ENCODE measurements around the gene CNKSR3.

Gene CNKSR3

DNA sequence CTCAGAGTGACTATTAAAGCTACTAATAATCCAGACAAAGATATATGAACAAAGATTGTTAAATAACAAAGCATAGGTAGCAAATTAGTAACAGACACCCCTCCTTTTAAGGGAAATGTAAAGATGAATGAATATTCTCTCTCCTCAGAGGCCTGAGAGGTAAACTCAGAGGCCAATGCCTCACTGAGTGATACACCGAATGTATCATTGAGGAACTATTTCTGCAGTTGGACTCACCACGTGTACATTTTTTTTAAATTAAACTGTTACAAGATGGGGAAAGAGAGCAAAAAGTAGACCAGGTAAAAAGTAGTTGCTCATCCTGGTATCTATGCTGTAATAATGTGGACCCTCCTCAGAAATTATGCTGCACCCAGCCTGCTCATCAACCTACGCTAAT, 81.6 kb downstream of the CNKSR3 start:
- no peaks in the 10 kb centered on the region for H3K27me3 ChIP-seq (ENCODE audit: control insufficient read depth in 2 of 2, insufficient read depth in 2 of 2, low read length in 2 of 2)
- H3K9me3 ChIP-seq (ENCODE audit: control insufficient read depth in 2 of 2, low read length in 2 of 2) = no peaks in the 10 kb centered on the region
- no peaks in the 10 kb centered on the region for H3K4me1 ChIP-seq (ENCODE audit: control insufficient read depth in 2 of 2, insufficient read depth in 2 of 2, low read length in 2 of 2)
- no peak overlapping the region for H3K27ac ChIP-seq (ENCODE audit: low read depth in 2 of 2, low read length in 2 of 2)
- no peak overlapping the region for H3K9ac ChIP-seq (ENCODE audit: low read depth in 1 of 2, low read length in 2 of 2)
- H3K36me3 ChIP-seq (ENCODE audit: control insufficient read depth in 2 of 2, insufficient read depth in 2 of 2, low read length in 2 of 2) = peaks cover 6 to 18% of the 10 kb centered on the region in 2 donors
- no peak overlapping the region for H3K4me3 ChIP-seq (ENCODE audit: low read length in 2 of 2)

DNA sequence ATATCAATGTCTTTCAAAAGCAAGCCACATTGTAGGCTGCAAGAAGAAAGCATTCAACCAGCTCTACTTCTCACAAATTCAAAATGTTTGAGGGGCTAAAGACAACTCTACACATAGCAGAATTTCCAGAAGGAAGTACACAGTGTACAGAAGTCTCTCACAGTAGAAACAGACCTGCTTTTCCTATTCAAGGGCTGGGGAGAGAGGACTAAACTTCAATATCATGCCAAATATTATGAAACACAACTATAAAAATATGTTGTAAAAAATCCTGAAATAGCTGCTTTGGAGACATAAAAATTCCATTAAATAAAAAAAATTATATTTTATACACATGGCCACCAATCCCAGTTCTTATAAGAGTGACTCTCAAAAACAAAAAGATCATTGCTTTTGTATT, 83.0 kb downstream of the CNKSR3 start:
- H3K4me1 ChIP-seq (ENCODE audit: control insufficient read depth in 2 of 2, insufficient read depth in 2 of 2, low read length in 2 of 2) = no peaks in the 10 kb centered on the region
- no peak overlapping the region for H3K27ac ChIP-seq (ENCODE audit: low read depth in 2 of 2, low read length in 2 of 2)
- H3K27me3 ChIP-seq (ENCODE audit: control insufficient read depth in 2 of 2, insufficient read depth in 2 of 2, low read length in 2 of 2) = no peaks in the 10 kb centered on the region
- H3K36me3 ChIP-seq (ENCODE audit: control insufficient read depth in 2 of 2, insufficient read depth in 2 of 2, low read length in 2 of 2) = peaks cover 12 to 16% of the 10 kb centered on the region in 2 donors
- no peak overlapping the region for H3K9ac ChIP-seq (ENCODE audit: low read depth in 1 of 2, low read length in 2 of 2)
- H3K9me3 ChIP-seq (ENCODE audit: control insufficient read depth in 2 of 2, low read length in 2 of 2) = no peaks in the 10 kb centered on the region
- no peak overlapping the region for H3K4me3 ChIP-seq (ENCODE audit: low read length in 2 of 2)

DNA sequence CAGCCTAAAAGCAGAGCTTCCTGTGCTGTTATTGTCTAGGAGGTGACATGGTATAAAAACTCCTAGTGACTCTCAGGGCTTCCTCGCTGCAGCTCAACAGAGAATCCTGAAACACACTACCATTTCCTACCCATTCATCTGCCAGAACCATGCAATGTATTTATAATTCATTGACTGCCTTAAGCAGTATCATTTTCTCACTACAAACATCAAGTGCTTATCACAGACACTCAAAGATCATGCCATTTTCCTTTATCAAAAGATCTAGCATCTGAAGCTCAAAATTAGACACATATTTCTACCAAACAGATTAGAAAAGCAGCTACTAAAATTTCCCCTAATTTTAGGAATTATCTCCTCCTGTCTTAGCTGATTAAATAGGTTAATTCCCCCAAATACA, 83.5 kb downstream of the CNKSR3 start:
- Histone ChIP-seq H3K4me3 (ENCODE audit: low read length in 2 of 2) (no peak overlapping the region), H3K36me3 (ENCODE audit: control insufficient read depth in 2 of 2, insufficient read depth in 2 of 2, low read length in 2 of 2) (peaks cover 12 to 16% of the 10 kb centered on the region in 2 donors), H3K9me3 (ENCODE audit: control insufficient read depth in 2 of 2, low read length in 2 of 2) (no peaks in the 10 kb centered on the region), H3K9ac (ENCODE audit: low read depth in 1 of 2, low read length in 2 of 2) (no peak overlapping the region), H3K4me1 (ENCODE audit: control insufficient read depth in 2 of 2, insufficient read depth in 2 of 2, low read length in 2 of 2) (no peaks in the 10 kb centered on the region), H3K27ac (ENCODE audit: low read depth in 2 of 2, low read length in 2 of 2) (no peak overlapping the region), H3K27me3 (ENCODE audit: control insufficient read depth in 2 of 2, insufficient read depth in 2 of 2, low read length in 2 of 2) (no peaks in the 10 kb centered on the region)

DNA sequence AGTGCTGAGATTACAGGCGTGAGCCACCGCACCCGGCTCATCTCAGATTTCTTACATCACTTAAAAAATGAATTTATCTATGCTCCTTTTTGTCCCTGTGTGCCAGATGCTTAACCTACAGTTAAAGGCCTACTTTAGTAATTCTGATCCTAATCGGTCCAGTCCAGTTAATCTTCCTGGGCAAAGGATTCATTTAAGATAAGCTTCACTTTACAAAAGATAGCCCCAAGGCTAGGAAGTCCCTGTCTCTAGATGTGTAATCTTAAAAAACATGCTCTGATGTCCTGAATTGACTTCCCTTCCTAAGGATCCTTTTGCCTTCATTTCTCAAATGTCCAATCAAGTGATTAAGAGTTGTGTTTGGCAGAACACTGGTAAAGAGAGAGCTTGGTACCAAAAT, 85.5 kb downstream of the CNKSR3 start:
- H3K27me3 ChIP-seq (ENCODE audit: control insufficient read depth in 2 of 2, insufficient read depth in 2 of 2, low read length in 2 of 2) = no peaks in the 10 kb centered on the region
- peaks cover 17 to 19% of the 10 kb centered on the region in 2 donors for H3K36me3 ChIP-seq (ENCODE audit: control insufficient read depth in 2 of 2, insufficient read depth in 2 of 2, low read length in 2 of 2)
- H3K27ac ChIP-seq (ENCODE audit: low read depth in 2 of 2, low read length in 2 of 2) = no peak overlapping the region
- H3K4me3 ChIP-seq (ENCODE audit: low read length in 2 of 2) = no peak overlapping the region
- H3K9me3 ChIP-seq (ENCODE audit: control insufficient read depth in 2 of 2, low read length in 2 of 2) = no peaks in the 10 kb centered on the region
- H3K9ac ChIP-seq (ENCODE audit: low read depth in 1 of 2, low read length in 2 of 2) = no peak overlapping the region
- H3K4me1 ChIP-seq (ENCODE audit: control insufficient read depth in 2 of 2, insufficient read depth in 2 of 2, low read length in 2 of 2) = no peaks in the 10 kb centered on the region

DNA sequence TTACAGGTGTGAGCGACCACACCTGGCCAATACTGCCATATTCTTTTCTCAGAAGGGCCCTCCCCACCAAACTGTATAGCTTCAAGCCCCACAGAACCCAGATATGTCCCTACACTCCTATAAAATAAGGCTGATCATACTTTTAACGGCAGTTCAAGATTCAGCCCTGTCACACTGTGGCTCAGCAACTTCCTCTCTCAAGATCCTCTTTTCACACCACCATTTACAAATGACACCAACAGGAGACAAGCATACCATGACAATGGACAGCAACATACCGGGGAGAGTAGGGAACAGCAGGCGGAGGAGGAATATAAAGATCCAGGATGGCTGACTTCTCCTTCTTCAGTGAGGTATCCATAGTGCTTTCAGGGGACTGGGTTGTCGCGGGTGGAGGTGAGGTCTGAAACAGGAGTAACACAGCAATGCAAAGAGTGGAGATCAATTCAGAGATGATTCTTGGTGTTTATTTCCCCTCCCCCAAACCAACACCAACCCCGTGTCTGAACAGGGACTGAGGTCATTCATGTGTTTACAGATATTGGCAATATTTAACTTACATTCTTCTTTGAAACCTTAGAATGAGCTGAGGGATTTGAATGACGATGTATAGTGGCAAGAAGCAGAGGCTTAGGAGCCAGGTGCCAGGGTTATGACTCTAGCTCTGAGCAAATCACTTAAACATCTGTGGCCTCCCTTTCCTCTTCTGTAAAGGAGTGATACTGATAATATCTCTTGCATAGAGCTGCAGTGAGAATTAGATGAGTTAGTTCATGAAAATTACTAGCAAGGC, 96.3 kb downstream of the CNKSR3 start:
- Histone ChIP-seq H3K36me3 (ENCODE audit: control insufficient read depth in 2 of 2, insufficient read depth in 2 of 2, low read length in 2 of 2) (peaks cover 4 to 6% of the 10 kb centered on the region in 2 donors), H3K27ac (ENCODE audit: low read depth in 2 of 2, low read length in 2 of 2) (no peak overlapping the region)

DNA sequence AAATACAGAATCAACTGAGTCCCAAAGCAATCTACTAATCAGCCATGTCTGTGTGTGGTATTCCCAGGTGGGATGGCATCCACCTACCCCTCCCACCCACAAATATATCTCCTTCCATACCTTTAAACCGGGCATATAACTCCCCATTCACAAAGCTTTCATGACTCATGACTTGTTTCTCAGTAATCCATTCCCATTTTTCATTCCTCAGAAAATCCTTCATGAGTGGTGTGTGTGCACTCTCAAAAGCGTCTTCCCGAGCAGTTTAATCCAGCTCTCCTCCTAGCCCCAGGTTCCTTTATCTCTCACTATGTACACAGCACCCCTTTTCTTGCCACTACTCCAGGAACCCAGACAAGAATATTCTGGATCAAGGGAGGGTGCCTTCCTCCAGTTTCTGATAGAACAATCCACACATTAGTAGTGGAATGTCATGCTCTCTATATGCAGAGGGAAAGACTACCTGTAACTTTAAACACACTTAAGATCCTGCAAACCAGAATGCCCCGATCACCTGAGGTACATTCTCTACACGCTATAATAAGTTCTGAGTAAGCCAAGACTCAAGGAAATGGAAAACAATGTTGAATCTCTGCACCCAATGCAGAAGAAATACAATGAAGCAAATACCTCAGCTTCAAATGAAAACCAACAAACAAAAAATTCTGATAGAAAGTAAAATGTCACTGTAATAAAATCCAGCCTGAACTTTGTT, 98.2 kb downstream of the CNKSR3 start:
- no peaks in the 10 kb centered on the region for H3K27me3 ChIP-seq (ENCODE audit: control insufficient read depth in 2 of 2, insufficient read depth in 2 of 2, low read length in 2 of 2)
- no peak overlapping the region for H3K9ac ChIP-seq (ENCODE audit: low read depth in 1 of 2, low read length in 2 of 2)
- no peak overlapping the region for H3K27ac ChIP-seq (ENCODE audit: low read depth in 2 of 2, low read length in 2 of 2)
- no peak overlapping the region for H3K4me3 ChIP-seq (ENCODE audit: low read length in 2 of 2)
- peaks cover 0 to 6% of the 10 kb centered on the region in 2 donors for H3K36me3 ChIP-seq (ENCODE audit: control insufficient read depth in 2 of 2, insufficient read depth in 2 of 2, low read length in 2 of 2)
- peaks cover 0 to 5% of the 10 kb centered on the region in 2 donors for H3K4me1 ChIP-seq (ENCODE audit: control insufficient read depth in 2 of 2, insufficient read depth in 2 of 2, low read length in 2 of 2)
- H3K9me3 ChIP-seq (ENCODE audit: control insufficient read depth in 2 of 2, low read length in 2 of 2) = no peaks in the 10 kb centered on the region

More for the DNA sequence above, 96.3 kb downstream of the CNKSR3 start:
- no peaks in the 10 kb centered on the region for H3K9me3 ChIP-seq (ENCODE audit: control insufficient read depth in 2 of 2, low read length in 2 of 2)
- H3K9ac ChIP-seq (ENCODE audit: low read depth in 1 of 2, low read length in 2 of 2) = no peak overlapping the region
- peaks cover 0 to 5% of the 10 kb centered on the region in 2 donors for H3K4me1 ChIP-seq (ENCODE audit: control insufficient read depth in 2 of 2, insufficient read depth in 2 of 2, low read length in 2 of 2)
- no peak overlapping the region for H3K4me3 ChIP-seq (ENCODE audit: low read length in 2 of 2)
- no peaks in the 10 kb centered on the region for H3K27me3 ChIP-seq (ENCODE audit: control insufficient read depth in 2 of 2, insufficient read depth in 2 of 2, low read length in 2 of 2)

DNA sequence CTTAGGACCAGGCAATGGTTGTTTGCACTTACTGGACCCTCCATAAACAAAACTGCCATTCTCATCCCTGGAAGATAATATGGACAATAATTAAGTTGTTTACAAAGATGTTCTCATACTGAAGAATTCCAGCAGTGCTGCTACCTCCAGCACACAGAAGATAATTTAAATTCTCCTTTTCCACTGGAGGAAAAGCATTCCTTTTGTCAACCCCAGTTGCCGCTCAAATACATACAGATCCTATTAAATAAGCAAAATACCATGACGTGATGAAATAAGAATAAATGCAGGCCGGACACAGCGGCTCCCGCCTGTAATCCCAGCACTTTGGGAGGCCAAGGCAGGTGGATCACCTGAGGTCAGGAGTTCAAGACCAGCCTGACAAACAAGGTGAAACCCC, 99.4 kb downstream of the CNKSR3 start:
- H3K27ac ChIP-seq (ENCODE audit: low read depth in 2 of 2, low read length in 2 of 2) = peak overlapping the region; percentile 13 to 41
- H3K9ac ChIP-seq (ENCODE audit: low read depth in 1 of 2, low read length in 2 of 2) = no peak overlapping the region
- no peaks in the 10 kb centered on the region for H3K9me3 ChIP-seq (ENCODE audit: control insufficient read depth in 2 of 2, low read length in 2 of 2)
- peak overlapping the region in 1 of 2 donors; percentile 34 for H3K4me3 ChIP-seq (ENCODE audit: low read length in 2 of 2)
- H3K4me1 ChIP-seq (ENCODE audit: control insufficient read depth in 2 of 2, insufficient read depth in 2 of 2, low read length in 2 of 2) = peaks cover 0 to 5% of the 10 kb centered on the region in 2 donors
- H3K27me3 ChIP-seq (ENCODE audit: control insufficient read depth in 2 of 2, insufficient read depth in 2 of 2, low read length in 2 of 2) = no peaks in the 10 kb centered on the region
- peaks cover 3 to 13% of the 10 kb centered on the region in 2 donors for H3K36me3 ChIP-seq (ENCODE audit: control insufficient read depth in 2 of 2, insufficient read depth in 2 of 2, low read length in 2 of 2)

DNA sequence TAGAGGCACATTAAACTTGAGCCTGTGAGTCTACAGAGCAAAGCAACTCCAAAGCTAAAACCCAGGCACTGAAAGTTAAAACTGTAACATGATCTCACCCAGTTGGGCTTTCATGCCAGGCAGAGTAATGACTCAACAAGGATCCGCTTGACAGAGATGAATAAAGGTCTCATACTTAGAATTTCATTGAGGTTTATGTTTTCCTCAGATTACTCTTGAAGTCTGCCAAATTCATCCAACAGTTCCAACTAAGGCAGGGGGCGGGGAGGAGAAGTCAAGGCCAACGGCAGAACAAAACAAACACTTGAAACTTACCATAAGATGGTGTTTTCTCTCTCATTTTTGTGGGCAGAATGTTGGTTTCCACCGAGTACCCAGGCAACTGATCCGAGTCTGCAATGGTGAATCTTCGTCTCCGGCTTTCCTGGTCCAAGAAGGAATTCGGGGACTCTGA, 99.8 kb downstream of the CNKSR3 start:
- Histone ChIP-seq H3K27ac (ENCODE audit: low read depth in 2 of 2, low read length in 2 of 2) (peak overlapping the region; percentile 13 to 41), H3K36me3 (ENCODE audit: control insufficient read depth in 2 of 2, insufficient read depth in 2 of 2, low read length in 2 of 2) (peaks cover 3 to 13% of the 10 kb centered on the region in 2 donors), H3K9ac (ENCODE audit: low read depth in 1 of 2, low read length in 2 of 2) (no peak overlapping the region), H3K4me1 (ENCODE audit: control insufficient read depth in 2 of 2, insufficient read depth in 2 of 2, low read length in 2 of 2) (peaks cover 0 to 5% of the 10 kb centered on the region in 2 donors), H3K27me3 (ENCODE audit: control insufficient read depth in 2 of 2, insufficient read depth in 2 of 2, low read length in 2 of 2) (no peaks in the 10 kb centered on the region), H3K4me3 (ENCODE audit: low read length in 2 of 2) (peak overlapping the region in 1 of 2 donors; percentile 34), H3K9me3 (ENCODE audit: control insufficient read depth in 2 of 2, low read length in 2 of 2) (no peaks in the 10 kb centered on the region)

DNA sequence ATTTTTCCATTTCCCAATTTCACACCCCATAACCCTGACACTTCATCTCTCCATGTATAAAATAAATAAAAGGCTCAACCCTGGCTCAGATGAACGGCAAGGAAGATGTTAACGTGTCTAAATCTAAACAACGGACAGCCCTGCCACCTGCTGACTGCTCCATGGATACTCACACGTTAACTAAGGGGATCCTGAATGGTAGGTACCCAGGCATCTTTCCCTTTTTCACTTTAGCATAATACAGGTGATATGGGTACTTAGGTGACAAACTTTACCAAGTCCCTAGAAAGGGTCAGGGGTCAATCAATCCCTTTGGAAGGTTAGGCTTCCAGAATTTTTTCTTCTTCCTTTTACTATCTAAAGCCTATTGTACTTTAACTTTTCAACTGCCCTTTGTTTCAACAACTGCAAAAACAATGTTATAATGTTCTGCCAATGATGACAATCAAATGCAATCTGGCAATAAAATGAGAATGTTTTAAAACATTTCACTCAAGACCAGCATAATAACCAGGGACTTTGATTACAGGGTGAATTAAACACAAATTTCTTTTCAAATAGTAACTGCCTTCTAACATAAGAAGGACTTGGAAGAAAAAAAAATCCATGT, 101.5 kb downstream of the CNKSR3 start:
- H3K27me3 ChIP-seq (ENCODE audit: control insufficient read depth in 2 of 2, insufficient read depth in 2 of 2, low read length in 2 of 2) = no peaks in the 10 kb centered on the region
- no peak overlapping the region for H3K27ac ChIP-seq (ENCODE audit: low read depth in 2 of 2, low read length in 2 of 2)
- no peak overlapping the region for H3K9ac ChIP-seq (ENCODE audit: low read depth in 1 of 2, low read length in 2 of 2)
- H3K36me3 ChIP-seq (ENCODE audit: control insufficient read depth in 2 of 2, insufficient read depth in 2 of 2, low read length in 2 of 2) = peaks cover 3 to 7% of the 10 kb centered on the region in 2 donors
- peaks cover 0 to 5% of the 10 kb centered on the region in 2 donors for H3K4me1 ChIP-seq (ENCODE audit: control insufficient read depth in 2 of 2, insufficient read depth in 2 of 2, low read length in 2 of 2)
- no peak overlapping the region for H3K4me3 ChIP-seq (ENCODE audit: low read length in 2 of 2)
- no peaks in the 10 kb centered on the region for H3K9me3 ChIP-seq (ENCODE audit: control insufficient read depth in 2 of 2, low read length in 2 of 2)

DNA sequence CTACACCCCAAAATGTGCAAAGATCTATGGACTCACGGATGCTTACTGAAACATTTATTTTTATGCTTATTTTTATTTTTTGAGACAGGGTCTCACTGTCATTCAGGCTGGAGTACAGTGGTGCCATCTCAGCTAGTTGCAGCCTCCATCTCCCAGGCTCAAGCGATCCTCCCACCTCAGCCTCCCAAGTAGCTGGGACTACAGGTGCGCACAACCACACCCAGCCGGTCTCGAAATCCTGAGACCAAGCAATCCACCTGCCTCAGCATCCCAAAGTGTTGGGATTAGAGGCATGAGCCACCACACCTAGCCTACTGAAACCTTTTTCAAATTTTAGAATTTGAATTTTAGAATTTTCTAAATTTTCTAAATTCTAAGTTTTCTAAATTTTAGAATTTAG, 103.0 kb downstream of the CNKSR3 start:
- H3K9ac ChIP-seq (ENCODE audit: low read depth in 1 of 2, low read length in 2 of 2) = no peak overlapping the region
- peaks cover 3 to 7% of the 10 kb centered on the region in 2 donors for H3K36me3 ChIP-seq (ENCODE audit: control insufficient read depth in 2 of 2, insufficient read depth in 2 of 2, low read length in 2 of 2)
- peaks cover 0 to 10% of the 10 kb centered on the region in 2 donors for H3K4me1 ChIP-seq (ENCODE audit: control insufficient read depth in 2 of 2, insufficient read depth in 2 of 2, low read length in 2 of 2)
- no peaks in the 10 kb centered on the region for H3K9me3 ChIP-seq (ENCODE audit: control insufficient read depth in 2 of 2, low read length in 2 of 2)
- no peak overlapping the region for H3K27ac ChIP-seq (ENCODE audit: low read depth in 2 of 2, low read length in 2 of 2)
- H3K27me3 ChIP-seq (ENCODE audit: control insufficient read depth in 2 of 2, insufficient read depth in 2 of 2, low read length in 2 of 2) = no peaks in the 10 kb centered on the region
- no peak overlapping the region for H3K4me3 ChIP-seq (ENCODE audit: low read length in 2 of 2)
